ENCODE data around the gene GRIN3A.
"Not testable (repeated sequence)": the region's sequence is repeated elsewhere in the genome, so short reads cannot be mapped to it uniquely, and the experiment has no call there.

GRIN3A gene

GRCh38 chr9:101605547-101605946 is 132.9 kb downstream of the GRIN3A start:
- H3K4me1 ChIP-seq (ENCODE audit: control insufficient read depth, insufficient read depth, low read length) = no peaks in the 10 kb centered on the region
- H3K27me3 ChIP-seq (ENCODE audit: control insufficient read depth, insufficient read depth, low read length, poor library complexity, severe bottlenecking) = no peaks in the 10 kb centered on the region
- no peak overlapping the region for H3K4me3 ChIP-seq (ENCODE audit: insufficient read depth, low read depth, low read length)
- no peaks in the 10 kb centered on the region for H3K36me3 ChIP-seq (ENCODE audit: control insufficient read depth, insufficient read depth, low read length)
- H3K9me3 ChIP-seq (ENCODE audit: control insufficient read depth, low read length) = no peaks in the 10 kb centered on the region
- WGBS, 2 experiments = 76 to 92% methylated on average over 3 of the region's 3 CpGs
- H3K27ac ChIP-seq (ENCODE audit: insufficient read depth, low read depth, low read length, poor library complexity, severe bottlenecking) = no peak overlapping the region

GRCh38 chr9:101604296-101604695 is 134.2 kb downstream of the GRIN3A start:
- no peak overlapping the region for H3K27ac ChIP-seq (ENCODE audit: insufficient read depth, low read depth, low read length, poor library complexity, severe bottlenecking)
- no peaks in the 10 kb centered on the region for H3K27me3 ChIP-seq (ENCODE audit: control insufficient read depth, insufficient read depth, low read length, poor library complexity, severe bottlenecking)
- H3K9me3 ChIP-seq (ENCODE audit: control insufficient read depth, low read length) = no peaks in the 10 kb centered on the region
- H3K36me3 ChIP-seq (ENCODE audit: control insufficient read depth, insufficient read depth, low read length) = no peaks in the 10 kb centered on the region
- WGBS, 2 experiments = 85 to 89% methylated on average over 1 to 2 of the region's 2 CpGs
- H3K4me1 ChIP-seq (ENCODE audit: control insufficient read depth, insufficient read depth, low read length) = no peaks in the 10 kb centered on the region
- no peak overlapping the region for H3K4me3 ChIP-seq (ENCODE audit: insufficient read depth, low read depth, low read length)

- no peaks in the 10 kb centered on the region for H3K4me1 ChIP-seq (ENCODE audit: control insufficient read depth, insufficient read depth, low read length)
- no peaks in the 10 kb centered on the region for H3K9me3 ChIP-seq (ENCODE audit: control insufficient read depth, low read length)
- H3K27ac ChIP-seq (ENCODE audit: insufficient read depth, low read depth, low read length, poor library complexity, severe bottlenecking) = no peak overlapping the region
- WGBS, 2 experiments = 34 to 42% methylated on average over 10 to 11 of the region's 11 CpGs
- no peak overlapping the region for H3K4me3 ChIP-seq (ENCODE audit: insufficient read depth, low read depth, low read length)
- H3K36me3 ChIP-seq (ENCODE audit: control insufficient read depth, insufficient read depth, low read length) = no peaks in the 10 kb centered on the region
- H3K27me3 ChIP-seq (ENCODE audit: control insufficient read depth, insufficient read depth, low read length, poor library complexity, severe bottlenecking) = no peaks in the 10 kb centered on the region
Observed at GRCh38 chr9:101601904-101602765, 136.3 kb downstream of the GRIN3A start.

GRCh38 chr9:101594796-101595195 is 143.7 kb downstream of the GRIN3A start, which contains the start of gene PPP3R2:
Gene PPP3R2 (minus strand): TSS chr9:101594969. CDS start chr9:101594921, 48 bp downstream.
- no peak within 1 kb of the TSS for H3K27ac ChIP-seq (ENCODE audit: insufficient read depth, low read depth, low read length, poor library complexity, severe bottlenecking)
- no peaks in the 10 kb centered on the region for H3K27me3 ChIP-seq (ENCODE audit: control insufficient read depth, insufficient read depth, low read length, poor library complexity, severe bottlenecking)
- no peaks in the 10 kb centered on the region for H3K36me3 ChIP-seq (ENCODE audit: control insufficient read depth, insufficient read depth, low read length)
- no peaks in the 10 kb centered on the region for H3K9me3 ChIP-seq (ENCODE audit: control insufficient read depth, low read length)
- H3K4me3 ChIP-seq (ENCODE audit: insufficient read depth, low read depth, low read length) = no peak within 1 kb of the TSS
- WGBS, 2 experiments = 89 to 94% methylated on average over 19 of the region's 19 CpGs
- no peaks in the 10 kb centered on the region for H3K4me1 ChIP-seq (ENCODE audit: control insufficient read depth, insufficient read depth, low read length)

GRCh38 chr9:101593345-101593744 is 145.1 kb downstream of the GRIN3A start:
- WGBS, 2 experiments = 64 to 72% methylated on average over 2 of the region's 2 CpGs
- Histone ChIP-seq H3K9me3 (ENCODE audit: control insufficient read depth, low read length) (no peaks in the 10 kb centered on the region), H3K27me3 (ENCODE audit: control insufficient read depth, insufficient read depth, low read length, poor library complexity, severe bottlenecking) (no peaks in the 10 kb centered on the region), H3K36me3 (ENCODE audit: control insufficient read depth, insufficient read depth, low read length) (no peaks in the 10 kb centered on the region), H3K4me1 (ENCODE audit: control insufficient read depth, insufficient read depth, low read length) (no peaks in the 10 kb centered on the region), H3K27ac (ENCODE audit: insufficient read depth, low read depth, low read length, poor library complexity, severe bottlenecking) (no peak overlapping the region), H3K4me3 (ENCODE audit: insufficient read depth, low read depth, low read length) (no peak overlapping the region)

- no peak overlapping the region for H3K27ac ChIP-seq (ENCODE audit: insufficient read depth, low read depth, low read length, poor library complexity, severe bottlenecking)
- no peak overlapping the region for H3K4me3 ChIP-seq (ENCODE audit: insufficient read depth, low read depth, low read length)
- no peaks in the 10 kb centered on the region for H3K27me3 ChIP-seq (ENCODE audit: control insufficient read depth, insufficient read depth, low read length, poor library complexity, severe bottlenecking)
- H3K36me3 ChIP-seq (ENCODE audit: control insufficient read depth, insufficient read depth, low read length) = no peaks in the 10 kb centered on the region
- no peaks in the 10 kb centered on the region for H3K4me1 ChIP-seq (ENCODE audit: control insufficient read depth, insufficient read depth, low read length)
- no peaks in the 10 kb centered on the region for H3K9me3 ChIP-seq (ENCODE audit: control insufficient read depth, low read length)
Observed at GRCh38 chr9:101592788-101593187, 145.7 kb downstream of the GRIN3A start.

- no peaks in the 10 kb centered on the region for H3K36me3 ChIP-seq (ENCODE audit: control insufficient read depth, insufficient read depth, low read length)
- H3K9me3 ChIP-seq (ENCODE audit: control insufficient read depth, low read length) = no peaks in the 10 kb centered on the region
- H3K4me3 ChIP-seq (ENCODE audit: insufficient read depth, low read depth, low read length) = no peak overlapping the region
- no peak overlapping the region for H3K27ac ChIP-seq (ENCODE audit: insufficient read depth, low read depth, low read length, poor library complexity, severe bottlenecking)
- no peaks in the 10 kb centered on the region for H3K27me3 ChIP-seq (ENCODE audit: control insufficient read depth, insufficient read depth, low read length, poor library complexity, severe bottlenecking)
- H3K4me1 ChIP-seq (ENCODE audit: control insufficient read depth, insufficient read depth, low read length) = no peaks in the 10 kb centered on the region
Observed at GRCh38 chr9:101591787-101592446, 146.5 kb downstream of the GRIN3A start.

GRCh38 chr9:101590901-101591300 is 147.5 kb downstream of the GRIN3A start:
- H3K27me3 ChIP-seq (ENCODE audit: control insufficient read depth, insufficient read depth, low read length, poor library complexity, severe bottlenecking) = no peaks in the 10 kb centered on the region
- 94 to 100% methylated on average over 3 of the region's 3 CpGs for WGBS, 2 experiments
- no peaks in the 10 kb centered on the region for H3K36me3 ChIP-seq (ENCODE audit: control insufficient read depth, insufficient read depth, low read length)
- no peaks in the 10 kb centered on the region for H3K4me1 ChIP-seq (ENCODE audit: control insufficient read depth, insufficient read depth, low read length)
- H3K9me3 ChIP-seq (ENCODE audit: control insufficient read depth, low read length) = no peaks in the 10 kb centered on the region
- no peak overlapping the region for H3K4me3 ChIP-seq (ENCODE audit: insufficient read depth, low read depth, low read length)
- no peak overlapping the region for H3K27ac ChIP-seq (ENCODE audit: insufficient read depth, low read depth, low read length, poor library complexity, severe bottlenecking)

- WGBS, 2 experiments = 94 to 100% methylated on average over 4 to 6 of the region's 6 CpGs
- not testable (repeated sequence) for H3K9me3 ChIP-seq (ENCODE audit: control insufficient read depth, low read length); H3K27me3 ChIP-seq (ENCODE audit: control insufficient read depth, insufficient read depth, low read length, poor library complexity, severe bottlenecking); H3K27ac ChIP-seq (ENCODE audit: insufficient read depth, low read depth, low read length, poor library complexity, severe bottlenecking); H3K36me3 ChIP-seq (ENCODE audit: control insufficient read depth, insufficient read depth, low read length); H3K4me1 ChIP-seq (ENCODE audit: control insufficient read depth, insufficient read depth, low read length); H3K4me3 ChIP-seq (ENCODE audit: insufficient read depth, low read depth, low read length)
Observed at GRCh38 chr9:101590074-101590473, 148.4 kb downstream of the GRIN3A start.

GRCh38 chr9:101587332-101588043 is 151.0 kb downstream of the GRIN3A start:
- H3K27ac ChIP-seq (ENCODE audit: insufficient read depth, low read depth, low read length, poor library complexity, severe bottlenecking) = no peak overlapping the region
- no peak overlapping the region for H3K4me3 ChIP-seq (ENCODE audit: insufficient read depth, low read depth, low read length)
- no peaks in the 10 kb centered on the region for H3K4me1 ChIP-seq (ENCODE audit: control insufficient read depth, insufficient read depth, low read length)
- WGBS, 2 experiments = 96 to 100% methylated on average over 3 to 4 of the region's 4 CpGs
- no peaks in the 10 kb centered on the region for H3K27me3 ChIP-seq (ENCODE audit: control insufficient read depth, insufficient read depth, low read length, poor library complexity, severe bottlenecking)
- no peaks in the 10 kb centered on the region for H3K9me3 ChIP-seq (ENCODE audit: control insufficient read depth, low read length)
- no peaks in the 10 kb centered on the region for H3K36me3 ChIP-seq (ENCODE audit: control insufficient read depth, insufficient read depth, low read length)
